HEK293T (cell line): Measurements from ENCODE around the gene CAMK2D.

Source experiments
- CTCF ChIA-PET: fragments of 350-600 bp; formaldehyde crosslinking; extraction: SDS; loops from one replicate; lab custom pipeline; 2021; ENCODE audit warnings: antibody characterized with exemption, inconsistent platforms; lab: Yijun Ruan, JAX
- POLR2A ChIA-PET: fragments of 350-600 bp; formaldehyde crosslinking; extraction: SDS; loops from one replicate; lab custom pipeline; 2020; ENCODE audit warnings: antibody characterized with exemption, inconsistent platforms; lab: Yijun Ruan, JAX
- DNase-seq: peaks from one replicate; pipeline ENCODE4 v3.0.0; 2012; ENCODE audit warnings: mixed read lengths; ENCODE audit errors: extremely low spot score
- ARNT ChIP-seq: fragments of 450-650 bp; IDR thresholded peaks from 2 replicates; pipeline ENCODE4 v1.6.1; 2017; ENCODE audit warnings: mild to moderate bottlenecking
- BHLHE40 ChIP-seq: fragments of 450-650 bp; IDR thresholded peaks from 2 replicates; pipeline ENCODE4 v1.6.1; 2016; ENCODE audit warnings: mild to moderate bottlenecking, moderate library complexity, borderline replicate concordance
- CTBP1 ChIP-seq: fragments of 450-650 bp; IDR thresholded peaks from 2 replicates; pipeline ENCODE4 v1.6.1; 2016; ENCODE audit warnings: borderline replicate concordance
- ELF4 ChIP-seq: fragments of 450-650 bp; IDR thresholded peaks from 2 replicates; pipeline ENCODE4 v1.6.1; 2017; ENCODE audit warnings: antibody characterized with exemption
- FOXA1 ChIP-seq: fragments of 450-650 bp; IDR thresholded peaks from 2 replicates; pipeline ENCODE4 v1.6.1; 2016; ENCODE audit warnings: mild to moderate bottlenecking
- FOXK2 ChIP-seq: fragments of 450-650 bp; IDR thresholded peaks from 2 replicates; pipeline ENCODE4 v1.6.1; 2016; ENCODE audit warnings: mild to moderate bottlenecking
- FOXM1 ChIP-seq: fragments of 450-650 bp; IDR thresholded peaks from 2 replicates; pipeline ENCODE4 v1.6.1; 2017; ENCODE audit warnings: mild to moderate bottlenecking, borderline replicate concordance
- HDGF ChIP-seq: fragments of 450-650 bp; IDR thresholded peaks from 2 replicates; pipeline ENCODE4 v1.6.1; 2017; ENCODE audit warnings: antibody characterized with exemption, borderline replicate concordance
- L3MBTL2 ChIP-seq: fragments of 450-650 bp; conservative IDR thresholded peaks from 2 replicates; pipeline ENCODE4 v1.6.1; 2016; ENCODE audit warnings: mild to moderate bottlenecking
- LEF1 ChIP-seq: fragments of 450-650 bp; IDR thresholded peaks from 2 replicates; pipeline ENCODE4 v1.6.1; 2017; ENCODE audit warnings: mild to moderate bottlenecking, borderline replicate concordance
- NFRKB ChIP-seq: fragments of 450-650 bp; IDR thresholded peaks from 2 replicates; pipeline ENCODE4 v1.6.1; 2016; ENCODE audit warnings: mild to moderate bottlenecking, moderate library complexity
- PKNOX1 ChIP-seq: fragments of 450-650 bp; IDR thresholded peaks from 2 replicates; pipeline ENCODE4 v1.6.1; 2016
- SP1 ChIP-seq: fragments of 450-650 bp; IDR thresholded peaks from 2 replicates; pipeline ENCODE4 v1.6.1; 2017
- SUZ12 ChIP-seq: fragments of 450-650 bp; IDR thresholded peaks from 2 replicates; pipeline ENCODE4 v1.6.1; 2016; ENCODE audit warnings: mild to moderate bottlenecking
- TARDBP ChIP-seq: fragments of 450-650 bp; IDR thresholded peaks from 2 replicates; pipeline ENCODE4 v1.6.1; 2016
- ZNF384 ChIP-seq: fragments of 450-650 bp; IDR thresholded peaks from 2 replicates; pipeline ENCODE4 v1.6.1; 2016

The CAMK2D gene

GRCh38 chr4:113750734-113751133, 10.8 kb downstream of the CAMK2D start:
- ChIA-PET POLR2A (no interaction called here), CTCF (interaction anchor here (1.1 kb wide), 1 partner anchor 203 kb away, joined by 3 read pairs; no protein-coding TSS in a partner anchor)
- TF ChIP-seq ELF4 (no peak), TARDBP (no peak), ZNF384 (no peak), HDGF (no peak), BHLHE40 (no peak), L3MBTL2 (no peak), LEF1 (no peak), SP1 (no peak)
- DNase-seq = no peak

GRCh38 chr4:113750296-113750695, 11.2 kb downstream of the CAMK2D start:
- CTCF ChIA-PET = interaction anchor here (0.5 to 1.1 kb wide), 2 partner anchors 165 to 202 kb away, joined by 3 read pairs; no protein-coding TSS in a partner anchor
- TF ChIP-seq BHLHE40 (no peak), ELF4 (no peak), NFRKB (no peak), ARNT (no peak), CTBP1 (no peak), SUZ12 (no peak), TARDBP (no peak)
- DNase-seq = no peak
- POLR2A ChIA-PET = no interaction called here

- CTCF ChIA-PET = no interaction called here
- no peak for DNase-seq
- POLR2A ChIA-PET = no interaction called here
- TF ChIP-seq SUZ12 (no peak), LEF1 (no peak), PKNOX1 (no peak), FOXK2 (no peak), TARDBP (no peak), BHLHE40 (no peak), FOXM1 (no peak), FOXA1 (no peak), ZNF384 (no peak), NFRKB (no peak), L3MBTL2 (no peak), HDGF (no peak)
Observed at GRCh38 chr4:113749178-113749577, 12.4 kb downstream of the CAMK2D start.

- DNase-seq = no peak
- CTCF ChIA-PET = no interaction called here
- TF ChIP-seq BHLHE40 = no peak
- no peak for TF ChIP-seq CTBP1
- no peak for TF ChIP-seq TARDBP
- no peak for TF ChIP-seq ZNF384
- no peak for TF ChIP-seq SUZ12
- POLR2A ChIA-PET = no interaction called here
Observed at GRCh38 chr4:113747949-113748348, 13.6 kb downstream of the CAMK2D start.

GRCh38 chr4:113745711-113746110, 15.8 kb downstream of the CAMK2D start:
- no peak for TF ChIP-seq ARNT
- no peak for TF ChIP-seq FOXM1
- no peak for TF ChIP-seq HDGF
- TF ChIP-seq ELF4 = no peak
- no peak for TF ChIP-seq NFRKB
- TF ChIP-seq SUZ12 = no peak
- no peak for TF ChIP-seq BHLHE40
- no peak for TF ChIP-seq LEF1
- TF ChIP-seq PKNOX1 = no peak
- no peak for TF ChIP-seq L3MBTL2
- no peak for TF ChIP-seq ZNF384
- no peak for TF ChIP-seq FOXA1
- no peak for TF ChIP-seq FOXK2
- no peak for TF ChIP-seq CTBP1
- ChIA-PET POLR2A (no interaction called here), CTCF (no interaction called here)
- no peak for DNase-seq

- TF ChIP-seq NFRKB (no peak), SUZ12 (no peak), BHLHE40 (no peak), SP1 (no peak), FOXM1 (no peak), ZNF384 (no peak), FOXK2 (no peak), ARNT (no peak), ELF4 (no peak), CTBP1 (no peak), TARDBP (no peak), LEF1 (no peak), PKNOX1 (no peak), L3MBTL2 (no peak)
- CTCF ChIA-PET = no interaction called here
- POLR2A ChIA-PET = no interaction called here
- DNase-seq = no peak
Observed at GRCh38 chr4:113744667-113745240, 16.8 kb downstream of the CAMK2D start.

- CTCF ChIA-PET = no interaction called here
Observed at GRCh38 chr4:113743690-113744089, 17.8 kb downstream of the CAMK2D start.

More at GRCh38 chr4:113743690-113744089, 17.8 kb downstream of the CAMK2D start:
- POLR2A ChIA-PET = no interaction called here
- DNase-seq = no peak
- TF ChIP-seq SP1 (no peak), FOXA1 (no peak), SUZ12 (no peak), L3MBTL2 (no peak), TARDBP (no peak), PKNOX1 (no peak), ARNT (no peak), FOXK2 (no peak), FOXM1 (no peak), HDGF (no peak), ELF4 (no peak), NFRKB (no peak), ZNF384 (no peak), LEF1 (no peak), CTBP1 (no peak), BHLHE40 (no peak)
